Parathyroid adenoma (tissue), 2 donors: ENCODE results near the gene KRT37.

ENCODE experiments used
- H2AFZ ChIP-seq: fragments of 300-600 bp; sonication (generic); one replicate; pipeline ENCODE4 v1.7.0; 2017; ENCODE audit warnings: antibody characterized with exemption, mild to moderate bottlenecking
- H3K27ac ChIP-seq: fragments of 300-600 bp; sonication (generic); one replicate; pipeline ENCODE4 v1.7.0; 2017
- H3K27me3 ChIP-seq: fragments of 300-600 bp; sonication (generic); one replicate; pipeline ENCODE4 v1.7.0; 2017; ENCODE audit warnings: low read length; ENCODE audit not compliant: control insufficient read depth, insufficient read depth
- H3K36me3 ChIP-seq: fragments of 300-600 bp; sonication (generic); one replicate; pipeline ENCODE4 v1.7.0; 2017; ENCODE audit warnings: low read length; ENCODE audit not compliant: control insufficient read depth, insufficient read depth
- H3K4me1 ChIP-seq: fragments of 300-600 bp; sonication (generic); one replicate; pipeline ENCODE4 v1.7.0; 2017; ENCODE audit warnings: control low read depth
- H3K4me2 ChIP-seq: fragments of 300-600 bp; sonication (generic); one replicate; pipeline ENCODE4 v1.7.0; 2017; ENCODE audit warnings: low read length
- H3K4me3 ChIP-seq: fragments of 300-600 bp; sonication (generic); one replicate; pipeline ENCODE4 v1.7.0; 2017; ENCODE audit warnings: low read depth, low read length
- H3K79me2 ChIP-seq: fragments of 300-600 bp; sonication (generic); one replicate; pipeline ENCODE4 v1.7.0; 2017; ENCODE audit warnings: control low read depth
- H3K9ac ChIP-seq: fragments of 300-600 bp; sonication (generic); one replicate; pipeline ENCODE4 v1.7.0; 2017; ENCODE audit warnings: mild to moderate bottlenecking
- H3K9me3 ChIP-seq: fragments of 300-600 bp; sonication (generic); one replicate; pipeline ENCODE4 v1.7.0; 2017; ENCODE audit warnings: low read length; ENCODE audit not compliant: control insufficient read depth
- CTCF ChIP-seq: fragments of 300-600 bp; sonication (generic); IDR thresholded peaks from one replicate; pipeline ENCODE4 v1.7.0; 2017; ENCODE audit warnings: antibody characterized with exemption, mild to moderate bottlenecking
- donor health status: primary hyperparathyroidism.

The KRT37 gene

GRCh38 chr17:41421617-41422016 lies 2.8 kb downstream of the KRT37 start:
- Histone ChIP-seq H3K4me2 (no peak overlapping the region), H3K27me3 (no peaks in the 10 kb centered on the region), H3K27ac (no peak overlapping the region), H2AFZ (no peak overlapping the region), H3K9ac (no peak overlapping the region), H3K4me1 (no peaks in the 10 kb centered on the region), H3K36me3 (no peaks in the 10 kb centered on the region), H3K79me2 (no peaks in the 10 kb centered on the region), H3K4me3 (no peak overlapping the region), H3K9me3 (no peaks in the 10 kb centered on the region)
- TF ChIP-seq CTCF = no peak

- Histone ChIP-seq H3K27ac (no peak overlapping the region), H3K4me1 (no peaks in the 10 kb centered on the region), H3K36me3 (no peaks in the 10 kb centered on the region), H3K27me3 (no peaks in the 10 kb centered on the region), H2AFZ (no peak overlapping the region), H3K79me2 (no peaks in the 10 kb centered on the region), H3K4me2 (no peak overlapping the region), H3K9me3 (no peaks in the 10 kb centered on the region), H3K9ac (no peak overlapping the region), H3K4me3 (no peak overlapping the region)
- no peak for TF ChIP-seq CTCF
Measured at GRCh38 chr17:41421116-41421515, 3.3 kb downstream of the KRT37 start.

GRCh38 chr17:41420134-41420533 lies 4.3 kb downstream of the KRT37 start:
- Histone ChIP-seq H3K9ac (no peak overlapping the region), H3K4me2 (no peak overlapping the region), H2AFZ (no peak overlapping the region), H3K27ac (no peak overlapping the region), H3K4me1 (no peaks in the 10 kb centered on the region), H3K27me3 (no peaks in the 10 kb centered on the region), H3K79me2 (no peaks in the 10 kb centered on the region), H3K9me3 (no peaks in the 10 kb centered on the region), H3K36me3 (no peaks in the 10 kb centered on the region), H3K4me3 (no peak overlapping the region)
- TF ChIP-seq CTCF = no peak

GRCh38 chr17:41419716-41420115 lies 4.7 kb downstream of the KRT37 start:
- no peaks in the 10 kb centered on the region for H3K36me3 ChIP-seq
- H3K9ac ChIP-seq = no peak overlapping the region
- H2AFZ ChIP-seq = no peak overlapping the region
- H3K4me1 ChIP-seq = no peaks in the 10 kb centered on the region
- no peaks in the 10 kb centered on the region for H3K79me2 ChIP-seq
- H3K27me3 ChIP-seq = no peaks in the 10 kb centered on the region
- no peak overlapping the region for H3K27ac ChIP-seq
- no peak overlapping the region for H3K4me3 ChIP-seq
- H3K9me3 ChIP-seq = no peaks in the 10 kb centered on the region
- TF ChIP-seq CTCF = no peak
- no peak overlapping the region for H3K4me2 ChIP-seq

GRCh38 chr17:41418116-41418860 lies 6.1 kb downstream of the KRT37 start:
- no peaks in the 10 kb centered on the region for H3K27me3 ChIP-seq
- no peaks in the 10 kb centered on the region for H3K36me3 ChIP-seq
- H3K4me3 ChIP-seq = no peak overlapping the region
- H3K4me2 ChIP-seq = no peak overlapping the region
- TF ChIP-seq CTCF = no peak
- no peak overlapping the region for H3K9ac ChIP-seq
- H3K27ac ChIP-seq = no peak overlapping the region
- no peaks in the 10 kb centered on the region for H3K4me1 ChIP-seq
- H3K79me2 ChIP-seq = no peaks in the 10 kb centered on the region
- H3K9me3 ChIP-seq = no peaks in the 10 kb centered on the region
- no peak overlapping the region for H2AFZ ChIP-seq
